HL-60 (cell line): ENCODE results near the gene KCNK16.

Experiments
- CTCF ChIP-seq: IDR thresholded peaks from one replicate; pipeline ENCODE4 v1.5.1; 2011; ENCODE audit warnings: low read length, control low read depth, inconsistent platforms; ENCODE audit not compliant: insufficient read depth
- POLR2AphosphoS5 ChIP-seq: IDR thresholded peaks from 2 replicates; pipeline ENCODE4 v1.6.1; 2012; ENCODE audit warnings: low read depth

GRCh38 chr6:39282774-39283173 is 39.7 kb downstream of the KCNK16 start:
- TF ChIP-seq CTCF (no peak), POLR2AphosphoS5 (no peak)
